Measurements from ENCODE around the gene DPF3. TPM values are rescaled to one million over a fixed set of nuclear protein-coding genes. Genes with fewer than 3 reads are reported as not detected.

Gene DPF3
- polyA plus RNA-seq, 4 donors, result 1.0 to 2.4 (median 1.5) TPM

GRCh38 chr14:72926292-72927028 is 32.6 kb upstream of the DPF3 start, which contains the start of gene DCAF4:
TSS of gene DCAF4 (plus strand) at chr14:72926464. CDS start at chr14:72937979, 11,515 bp downstream.
- Histone ChIP-seq H3K27me3 (ENCODE audit: control insufficient read depth in 3 of 3, insufficient read depth in 3 of 3, low read length in 3 of 3) (no peaks in the 10 kb centered on the region), H3K36me3 (ENCODE audit: control insufficient read depth in 3 of 3, insufficient read depth in 2 of 3, low read depth in 1 of 3, low read length in 3 of 3) (peaks cover 0 to 9% (median 0%) of the 10 kb centered on the region in 3 donors), H3K4me3 (ENCODE audit: low read depth in 1 of 3, low read length in 3 of 3) (peak within 1 kb of the TSS; percentile 55 to 82 (median 81)), H3K4me1 (ENCODE audit: control insufficient read depth in 3 of 3, insufficient read depth in 2 of 3, low read depth in 1 of 3, low read length in 2 of 3) (peaks cover 0 to 7% (median 0%) of the 10 kb centered on the region in 3 donors), H3K27ac (ENCODE audit: low read depth in 1 of 3, low read length in 2 of 3) (peak within 1 kb of the TSS; percentile 57 to 93 (median 88)), H3K9me3 (ENCODE audit: control insufficient read depth in 2 of 2, insufficient read depth in 1 of 2, low read depth in 1 of 2, low read length in 1 of 2) (no peaks in the 10 kb centered on the region)
- WGBS, 3 donors, result 0% methylated on average over 51 to 59 of the region's 59 CpGs
- FAIRE-seq (no peak), DNase-seq (peak; percentile 98 to 99)

- 3 to 7% (median 5%) methylated on average over 22 to 33 of the region's 33 CpGs for WGBS, 3 donors
- Histone ChIP-seq H3K9me3 (ENCODE audit: control insufficient read depth in 2 of 2, insufficient read depth in 1 of 2, low read depth in 1 of 2, low read length in 1 of 2) (no peaks in the 10 kb centered on the region), H3K4me3 (ENCODE audit: low read depth in 1 of 3, low read length in 3 of 3) (peak overlapping the region in 2 of 3 donors; percentile 55 to 82), H3K4me1 (ENCODE audit: control insufficient read depth in 3 of 3, insufficient read depth in 2 of 3, low read depth in 1 of 3, low read length in 2 of 3) (peaks cover 0 to 7% (median 0%) of the 10 kb centered on the region in 3 donors), H3K36me3 (ENCODE audit: control insufficient read depth in 3 of 3, insufficient read depth in 2 of 3, low read depth in 1 of 3, low read length in 3 of 3) (peaks cover 0 to 9% (median 0%) of the 10 kb centered on the region in 3 donors), H3K27ac (ENCODE audit: low read depth in 1 of 3, low read length in 2 of 3) (peak overlapping the region in 2 of 3 donors; percentile 61 to 73), H3K27me3 (ENCODE audit: control insufficient read depth in 3 of 3, insufficient read depth in 3 of 3, low read length in 3 of 3) (no peaks in the 10 kb centered on the region)
- no peak for DNase-seq
- FAIRE-seq, result no peak
Measured at GRCh38 chr14:72925815-72926291, 32.0 kb upstream of the DPF3 start.

GRCh38 chr14:72925171-72925759 is 31.4 kb upstream of the DPF3 start:
- WGBS, 3 donors, result 86 to 90% (median 90%) methylated on average over 22 of the region's 22 CpGs
- no peak overlapping the region for H3K27ac ChIP-seq (ENCODE audit: low read depth in 1 of 3, low read length in 2 of 3)
- no peak for FAIRE-seq

GRCh38 chr14:72924337-72924736 is 30.4 kb upstream of the DPF3 start:
- DNase-seq (no peak), FAIRE-seq (no peak)
- 51 to 67% (median 55%) methylated on average over 5 of the region's 5 CpGs for WGBS, 3 donors
- Histone ChIP-seq H3K9me3 (ENCODE audit: control insufficient read depth in 2 of 2, insufficient read depth in 1 of 2, low read depth in 1 of 2, low read length in 1 of 2) (no peaks in the 10 kb centered on the region), H3K36me3 (ENCODE audit: control insufficient read depth in 3 of 3, insufficient read depth in 2 of 3, low read depth in 1 of 3, low read length in 3 of 3) (peaks cover 0 to 3% (median 0%) of the 10 kb centered on the region in 3 donors), H3K4me3 (ENCODE audit: low read depth in 1 of 3, low read length in 3 of 3) (no peak overlapping the region), H3K27ac (ENCODE audit: low read depth in 1 of 3, low read length in 2 of 3) (no peak overlapping the region), H3K4me1 (ENCODE audit: control insufficient read depth in 3 of 3, insufficient read depth in 2 of 3, low read depth in 1 of 3, low read length in 2 of 3) (peaks cover 0 to 7% (median 0%) of the 10 kb centered on the region in 3 donors), H3K27me3 (ENCODE audit: control insufficient read depth in 3 of 3, insufficient read depth in 3 of 3, low read length in 3 of 3) (no peaks in the 10 kb centered on the region)

More at GRCh38 chr14:72925171-72925759, 31.4 kb upstream of the DPF3 start:
- Histone ChIP-seq H3K36me3 (ENCODE audit: control insufficient read depth in 3 of 3, insufficient read depth in 2 of 3, low read depth in 1 of 3, low read length in 3 of 3) (peaks cover 0 to 9% (median 0%) of the 10 kb centered on the region in 3 donors), H3K9me3 (ENCODE audit: control insufficient read depth in 2 of 2, insufficient read depth in 1 of 2, low read depth in 1 of 2, low read length in 1 of 2) (no peaks in the 10 kb centered on the region), H3K4me3 (ENCODE audit: low read depth in 1 of 3, low read length in 3 of 3) (peak overlapping the region in 1 of 3 donors; percentile 82), H3K27me3 (ENCODE audit: control insufficient read depth in 3 of 3, insufficient read depth in 3 of 3, low read length in 3 of 3) (no peaks in the 10 kb centered on the region), H3K4me1 (ENCODE audit: control insufficient read depth in 3 of 3, insufficient read depth in 2 of 3, low read depth in 1 of 3, low read length in 2 of 3) (peaks cover 0 to 7% (median 0%) of the 10 kb centered on the region in 3 donors)
- DNase-seq, result no peak

- H3K4me1 ChIP-seq (ENCODE audit: control insufficient read depth in 3 of 3, insufficient read depth in 2 of 3, low read depth in 1 of 3, low read length in 2 of 3), result peaks cover 0 to 4% (median 0%) of the 10 kb centered on the region in 3 donors
- H3K27me3 ChIP-seq (ENCODE audit: control insufficient read depth in 3 of 3, insufficient read depth in 3 of 3, low read length in 3 of 3), result no peaks in the 10 kb centered on the region
- H3K9me3 ChIP-seq (ENCODE audit: control insufficient read depth in 2 of 2, insufficient read depth in 1 of 2, low read depth in 1 of 2, low read length in 1 of 2), result no peaks in the 10 kb centered on the region
- no peak overlapping the region for H3K27ac ChIP-seq (ENCODE audit: low read depth in 1 of 3, low read length in 2 of 3)
- FAIRE-seq (no peak), DNase-seq (no peak)
- H3K4me3 ChIP-seq (ENCODE audit: low read depth in 1 of 3, low read length in 3 of 3), result no peak overlapping the region
- H3K36me3 ChIP-seq (ENCODE audit: control insufficient read depth in 3 of 3, insufficient read depth in 2 of 3, low read depth in 1 of 3, low read length in 3 of 3), result no peaks in the 10 kb centered on the region
Measured at GRCh38 chr14:72921396-72921795, 27.5 kb upstream of the DPF3 start.

- 74 to 79% (median 76%) methylated on average over 2 of the region's 2 CpGs for WGBS, 3 donors
- FAIRE-seq, result no peak
- no peaks in the 10 kb centered on the region for H3K9me3 ChIP-seq (ENCODE audit: control insufficient read depth in 2 of 2, insufficient read depth in 1 of 2, low read depth in 1 of 2, low read length in 1 of 2)
Measured at GRCh38 chr14:72920008-72920407, 26.1 kb upstream of the DPF3 start.

GRCh38 chr14:72917094-72917802 is 23.3 kb upstream of the DPF3 start:
- Histone ChIP-seq H3K4me1 (ENCODE audit: control insufficient read depth in 3 of 3, insufficient read depth in 2 of 3, low read depth in 1 of 3, low read length in 2 of 3) (no peaks in the 10 kb centered on the region), H3K27me3 (ENCODE audit: control insufficient read depth in 3 of 3, insufficient read depth in 3 of 3, low read length in 3 of 3) (no peaks in the 10 kb centered on the region), H3K27ac (ENCODE audit: low read depth in 1 of 3, low read length in 2 of 3) (no peak overlapping the region), H3K4me3 (ENCODE audit: low read depth in 1 of 3, low read length in 3 of 3) (no peak overlapping the region), H3K9me3 (ENCODE audit: control insufficient read depth in 2 of 2, insufficient read depth in 1 of 2, low read depth in 1 of 2, low read length in 1 of 2) (no peaks in the 10 kb centered on the region), H3K36me3 (ENCODE audit: control insufficient read depth in 3 of 3, insufficient read depth in 2 of 3, low read depth in 1 of 3, low read length in 3 of 3) (no peaks in the 10 kb centered on the region)
- no peak for DNase-seq
- 60 to 76% (median 72%) methylated on average over 9 of the region's 9 CpGs for WGBS, 3 donors
- no peak for FAIRE-seq

More at GRCh38 chr14:72920008-72920407, 26.1 kb upstream of the DPF3 start:
- no peak overlapping the region for H3K4me3 ChIP-seq (ENCODE audit: low read depth in 1 of 3, low read length in 3 of 3)
- H3K36me3 ChIP-seq (ENCODE audit: control insufficient read depth in 3 of 3, insufficient read depth in 2 of 3, low read depth in 1 of 3, low read length in 3 of 3), result no peaks in the 10 kb centered on the region
- DNase-seq, result no peak
- H3K27me3 ChIP-seq (ENCODE audit: control insufficient read depth in 3 of 3, insufficient read depth in 3 of 3, low read length in 3 of 3), result no peaks in the 10 kb centered on the region
- no peaks in the 10 kb centered on the region for H3K4me1 ChIP-seq (ENCODE audit: control insufficient read depth in 3 of 3, insufficient read depth in 2 of 3, low read depth in 1 of 3, low read length in 2 of 3)
- H3K27ac ChIP-seq (ENCODE audit: low read depth in 1 of 3, low read length in 2 of 3), result no peak overlapping the region

GRCh38 chr14:72916174-72916573 is 22.3 kb upstream of the DPF3 start:
- Histone ChIP-seq H3K27ac (ENCODE audit: low read depth in 1 of 3, low read length in 2 of 3) (no peak overlapping the region), H3K27me3 (ENCODE audit: control insufficient read depth in 3 of 3, insufficient read depth in 3 of 3, low read length in 3 of 3) (no peaks in the 10 kb centered on the region), H3K36me3 (ENCODE audit: control insufficient read depth in 3 of 3, insufficient read depth in 2 of 3, low read depth in 1 of 3, low read length in 3 of 3) (no peaks in the 10 kb centered on the region), H3K4me3 (ENCODE audit: low read depth in 1 of 3, low read length in 3 of 3) (no peak overlapping the region), H3K4me1 (ENCODE audit: control insufficient read depth in 3 of 3, insufficient read depth in 2 of 3, low read depth in 1 of 3, low read length in 2 of 3) (no peaks in the 10 kb centered on the region), H3K9me3 (ENCODE audit: control insufficient read depth in 2 of 2, insufficient read depth in 1 of 2, low read depth in 1 of 2, low read length in 1 of 2) (no peaks in the 10 kb centered on the region)
- DNase-seq (no peak), FAIRE-seq (no peak)
- WGBS, 3 donors, result 63 to 67% (median 64%) methylated on average over 6 of the region's 6 CpGs

Data from small intestine (tissue), 7 donors.